B cell (primary cell): ENCODE results near the gene ROR2. TPM values are rescaled to one million over a fixed set of nuclear protein-coding genes. Genes with fewer than 3 reads are reported as not detected.

ENCODE experiments used
- ATAC-seq: fragments of 200-7000 bp; cut with Tn5 transposase; one replicate; pipeline ENCODE4 v1.10.0; 2021; ENCODE audit warnings: low read depth, mild to moderate bottlenecking, moderate number of reproducible peaks, moderate library complexity
- CTCF ChIA-PET: fragments of 350-600 bp; sonication (Branson Sonifier 250); formaldehyde crosslinking; loops from one replicate; lab custom pipeline; 2021; ENCODE audit warnings: antibody characterized with exemption, inconsistent platforms; lab: Charles Lee
- POLR2A ChIA-PET: fragments of 350-600 bp; sonication (Branson Sonifier 250); formaldehyde crosslinking; loops from one replicate; lab custom pipeline; 2021; ENCODE audit warnings: antibody characterized with exemption; lab: Charles Lee
- DNase-seq: peaks from one replicate; pipeline ENCODE4 v3.0.0; 2013
- H2AFZ ChIP-seq: 2 replicates; pipeline ENCODE4 v1.6.1; 2012; ENCODE audit warnings: mild to moderate bottlenecking, low read depth, low read length; ENCODE audit not compliant: insufficient read depth, poor library complexity, severe bottlenecking
- H3K27ac ChIP-seq, 2 donors: 1 replicate in 1 of 2; 2 replicates in 1 of 2; pipeline ENCODE4 v1.5.1; 2012 to 2013; ENCODE audit warnings: low read length in 2 of 2, mild to moderate bottlenecking in 2 of 2, moderate library complexity in 1 of 2
- H3K27me3 ChIP-seq, 4 experiments: fragments of 200-600 bp in 1 of 4; sonication (generic) in 1 of 4; replicated peaks in 1 of 4; 1 replicate in 2 of 4; 2 replicates in 2 of 4; pipeline versions ENCODE4 v1.6.1 to v1.7.0; 2013 to 2016; ENCODE audit warnings: low read length in 3 of 4, mild to moderate bottlenecking in 2 of 4, mixed read lengths in 1 of 4, moderate library complexity in 1 of 4; ENCODE audit not compliant: insufficient read depth in 4 of 4, control insufficient read depth in 3 of 4; ENCODE audit errors: control extremely low read depth in 1 of 4
- H3K36me3 ChIP-seq, 2 experiments: replicated peaks in 1 of 2; 1 replicate in 1 of 2; 2 replicates in 1 of 2; pipeline versions ENCODE4 v1.6.1 to v1.7.1; 2013; ENCODE audit warnings: low read length in 1 of 2; ENCODE audit not compliant: insufficient read depth in 2 of 2, control insufficient read depth in 1 of 2; ENCODE audit errors: control extremely low read depth in 1 of 2, extremely low read depth in 1 of 2
- H3K4me1 ChIP-seq, 2 donors: fragments of 200-600 bp in 1 of 2; sonication (generic) in 1 of 2; 1 replicate in 1 of 2; 2 replicates in 1 of 2; pipeline versions ENCODE4 v1.5.1 to v1.6.1; 2013 to 2017; ENCODE audit warnings: low read length in 2 of 2; ENCODE audit not compliant: control insufficient read depth in 2 of 2, insufficient read depth in 2 of 2
- H3K4me2 ChIP-seq: replicated peaks from 2 replicates; pipeline ENCODE3; 2012; ENCODE audit warnings: mild to moderate bottlenecking, low read depth, low read length; ENCODE audit not compliant: poor library complexity, severe bottlenecking
- H3K4me3 ChIP-seq, 5 experiments: fragments of 200-600 bp in 1 of 5; sonication (generic) in 1 of 5; 1 replicate in 3 of 5; 2 replicates in 2 of 5; pipeline versions ENCODE4 v1.5.1 to v1.7.0; 2011 to 2016; ENCODE audit warnings: low read length in 4 of 5, mild to moderate bottlenecking in 4 of 5, low read depth in 2 of 5, control low read depth in 1 of 5, moderate library complexity in 1 of 5; ENCODE audit not compliant: insufficient read depth in 1 of 5; ENCODE audit errors: control extremely low read depth in 1 of 5, extremely low read depth in 1 of 5
- H3K79me2 ChIP-seq: fragments of 200-600 bp; sonication (generic); one replicate; pipeline ENCODE4 v1.6.0; 2016; ENCODE audit warnings: low read length; ENCODE audit not compliant: control insufficient read depth, insufficient read depth
- H3K9ac ChIP-seq: fragments of 200-600 bp; sonication (generic); 2 replicates; pipeline ENCODE4 v1.6.1; 2017; ENCODE audit warnings: mild to moderate bottlenecking, low read length, moderate library complexity
- H3K9me3 ChIP-seq, 3 donors: one replicate each; pipeline versions ENCODE4 v1.6.1 to v1.7.1; 2013; ENCODE audit warnings: low read length in 2 of 3; ENCODE audit not compliant: control insufficient read depth in 2 of 3, insufficient read depth in 1 of 3; ENCODE audit errors: control extremely low read depth in 1 of 3
- H4K20me1 ChIP-seq: 2 replicates; pipeline ENCODE4 v1.6.0; 2012; ENCODE audit warnings: mild to moderate bottlenecking, low read length; ENCODE audit not compliant: insufficient read depth, control insufficient read depth, poor library complexity, severe bottlenecking
- H3K27ac Mint-ChIP-seq: one replicate; pipeline ENCODE4 v1.8.0; 2021; ENCODE audit warnings: mixed read lengths
- H3K27me3 Mint-ChIP-seq: one replicate; pipeline ENCODE4 v1.8.0; 2021; ENCODE audit warnings: mixed read lengths
- H3K4me1 Mint-ChIP-seq: one replicate; pipeline ENCODE4 v1.8.0; 2021; ENCODE audit warnings: mixed read lengths
- H3K4me3 Mint-ChIP-seq: one replicate; pipeline ENCODE4 v1.8.0; 2021; ENCODE audit warnings: mixed read lengths
- H3K9me3 Mint-ChIP-seq: one replicate; pipeline ENCODE4 v1.8.0; 2022; ENCODE audit warnings: mixed read lengths; ENCODE audit not compliant: insufficient read depth
- CTCF ChIP-seq: fragments of 200-600 bp; IDR thresholded peaks from one replicate; pipeline ENCODE4 v1.8.0; 2022; ENCODE audit warnings: antibody characterized with exemption, mild to moderate bottlenecking
- EZH2 ChIP-seq: IDR thresholded peaks from 2 replicates; pipeline ENCODE4 v1.6.1; 2012; ENCODE audit warnings: borderline replicate concordance, low read depth, mild to moderate bottlenecking, moderate library complexity, low read length; ENCODE audit not compliant: insufficient read depth, poor library complexity, severe bottlenecking
- WGBS: methylation state at CpG from one replicate; pipeline ENCODE4 v1.1.5; 2013; ENCODE audit warnings: missing lambda C conversion rate; ENCODE audit not compliant: insufficient coverage; 5-methylcytosine and 5-hydroxymethylcytosine counted together
- intact Hi-C: fragments of 100-400 bp; cut with micrococcal nuclease; formaldehyde crosslinking; loops from one replicate; pipeline ENCODE4 v1.10.0; 2022
- polyA plus RNA-seq: library from polyadenylated mRNA; depleted of rRNA; stranded (reverse); fragments of >200 nt; gene quantifications from 2 replicates; pipeline ENCODE4 v1.2.3, GENCODE V29; 2012
- total RNA-seq, 2 donors: library from RNA; stranded (reverse); fragments of 120-200 nt in 1 of 2; gene quantifications; 1 replicate in 1 of 2; 2 replicates in 1 of 2; pipeline versions ENCODE4 v1.2.3 to v1.2.4, GENCODE V29; 2013 to 2022

ROR2 gene
- total and polyA plus RNA-seq, 2 donors (not counting 1 experiment from before 2014, with no cell fraction given), result 0.21 to 0.49 TPM

GRCh38 chr9:91643481-91644077, 306.4 kb downstream of the ROR2 start:
- Histone ChIP-seq H3K4me3 (no peak overlapping the region), H3K4me1 (peaks cover 0 to 4% of the 10 kb centered on the region in 2 donors), H3K4me2 (no peak overlapping the region), H3K9ac (no peak overlapping the region), H4K20me1 (no peaks in the 10 kb centered on the region), H2AFZ (no peak overlapping the region), H3K79me2 (no peaks in the 10 kb centered on the region), H3K9me3 (peaks cover 0 to 7% (median 0%) of the 10 kb centered on the region in 3 donors), H3K36me3 (no peaks in the 10 kb centered on the region), H3K27me3 (peaks cover 0 to 8% (median 1%) of the 10 kb centered on the region in 4 experiments), H3K27ac (no peak overlapping the region)
- TF ChIP-seq CTCF, result no peak
- TF ChIP-seq EZH2, result no peak
- no peak for DNase-seq
- CTCF ChIA-PET, result no interaction called here
- H3K9me3 Mint-ChIP-seq, result peaks cover 3% of the 10 kb centered on the region
- H3K4me1 Mint-ChIP-seq, result peaks cover 19% of the 10 kb centered on the region
- no peak for ATAC-seq
- H3K4me3 Mint-ChIP-seq, result no peak overlapping the region
- intact Hi-C loops, result no loop called here
- 79% methylated on average over 5 of the region's 7 CpGs for WGBS
- peaks cover 18% of the 10 kb centered on the region for H3K27me3 Mint-ChIP-seq
- POLR2A ChIA-PET, result no interaction called here
- no peak overlapping the region for H3K27ac Mint-ChIP-seq

- Histone ChIP-seq H4K20me1 (no peaks in the 10 kb centered on the region), H3K36me3 (no peaks in the 10 kb centered on the region), H3K9ac (no peak overlapping the region), H3K9me3 (peaks cover 0 to 7% (median 0%) of the 10 kb centered on the region in 3 donors), H3K4me3 (no peak overlapping the region), H3K4me1 (peaks cover 0 to 4% of the 10 kb centered on the region in 2 donors), H2AFZ (no peak overlapping the region), H3K4me2 (no peak overlapping the region), H3K27me3 (peaks cover 0 to 5% (median 4%) of the 10 kb centered on the region in 4 experiments), H3K79me2 (no peaks in the 10 kb centered on the region), H3K27ac (no peak overlapping the region)
- no peak for DNase-seq
- Mint-ChIP-seq H3K27ac (no peak overlapping the region), H3K4me3 (no peak overlapping the region), H3K27me3 (peaks cover 21% of the 10 kb centered on the region), H3K4me1 (peaks cover 19% of the 10 kb centered on the region), H3K9me3 (peaks cover 3% of the 10 kb centered on the region)
- no peak for ATAC-seq
- TF ChIP-seq EZH2 (no peak), CTCF (no peak)
- ChIA-PET CTCF (no interaction called here), POLR2A (no interaction called here)
- intact Hi-C loops, result no loop called here
- 95% methylated on average over 5 of the region's 5 CpGs for WGBS
These were observed 307.3 kb downstream of the ROR2 start for GRCh38 chr9:91642771-91643170.
